Endothelial cell of umbilical vein (primary cell): ENCODE measurements around the gene ME3. TPM values are rescaled to one million over a fixed set of nuclear protein-coding genes. Genes with fewer than 3 reads are reported as not detected.

Experiments
- BruUV-seq: library from RNA; stranded (reverse); fragments of 400-500 nt; replicated peaks from 2 replicates; lab custom pipeline; 2021; lab: Mats Ljungman, UMichigan
- CTCF ChIA-PET: fragments of 300-600, 350-600 bp; sonication (Branson Sonifier 250); formaldehyde crosslinking; loops from one replicate; lab custom pipeline; 2021; ENCODE audit warnings: antibody characterized with exemption, inconsistent platforms; lab: Charles Lee
- POLR2A ChIA-PET: fragments of 300-600, 350-600 bp; sonication (Branson Sonifier 250); formaldehyde crosslinking; loops from one replicate; lab custom pipeline; 2021; ENCODE audit warnings: antibody characterized with exemption, inconsistent platforms; lab: Charles Lee
- DNase-seq: peaks from one replicate; pipeline ENCODE4 v3.0.0-alpha.2; 2011; ENCODE audit warnings: low read depth, low spot score
- FAIRE-seq: peaks from 2 replicates; lab custom pipeline; 2011; peaks lifted over from hg19 to GRCh38; lab: Jason Lieb, UNC
- H2AFZ ChIP-seq: 2 replicates; pipeline ENCODE4 v1.6.0; 2012; ENCODE audit warnings: low read depth, low read length, control low read depth, inconsistent platforms
- H3K27ac ChIP-seq: 2 replicates; pipeline ENCODE4 v1.5.1; 2011; ENCODE audit warnings: low read depth, mild to moderate bottlenecking, control low read depth, low read length, moderate library complexity; ENCODE audit not compliant: insufficient read depth
- H3K27me3 ChIP-seq, 2 experiments: 2 replicates each; pipeline versions ENCODE4 v1.6.0 to v1.6.1; 2011; ENCODE audit warnings: low read length in 2 of 2, mixed read lengths in 1 of 2; ENCODE audit not compliant: control insufficient read depth in 2 of 2, insufficient read depth in 2 of 2
- H3K36me3 ChIP-seq, 2 experiments: 2 replicates in 1 of 2; 3 replicates in 1 of 2; pipeline ENCODE4 v1.5.1; 2011; ENCODE audit warnings: low read length in 2 of 2, mild to moderate bottlenecking in 1 of 2, moderate library complexity in 1 of 2; ENCODE audit not compliant: control insufficient read depth in 2 of 2, insufficient read depth in 2 of 2; ENCODE audit errors: extremely low read depth in 1 of 2
- H3K4me1 ChIP-seq: 3 replicates; pipeline ENCODE4 v1.5.1; 2011; ENCODE audit warnings: mild to moderate bottlenecking, low read length; ENCODE audit not compliant: control insufficient read depth, insufficient read depth; ENCODE audit errors: extremely low read depth
- H3K4me2 ChIP-seq: 2 replicates; pipeline ENCODE4 v1.6.1; 2011; ENCODE audit warnings: low read length, control low read depth, mixed read lengths; ENCODE audit not compliant: insufficient read depth
- H3K4me3 ChIP-seq, 3 experiments: fragments of 200-600 bp in 1 of 3; sonication (generic), shearing (Covaris generic) in 1 of 3; replicated peaks in 1 of 3; 2 replicates each; pipeline ENCODE4 v1.5.1; 2011 to 2016; ENCODE audit warnings: control low read depth in 3 of 3, low read length in 3 of 3, mild to moderate bottlenecking in 2 of 3, inconsistent platforms in 1 of 3, low read depth in 1 of 3, moderate library complexity in 1 of 3; ENCODE audit not compliant: insufficient read depth in 1 of 3
- H3K79me2 ChIP-seq: 2 replicates; pipeline ENCODE4 v1.6.0; 2012; ENCODE audit warnings: low read length, inconsistent platforms; ENCODE audit not compliant: control insufficient read depth, insufficient read depth
- H3K9ac ChIP-seq: replicated peaks from 2 replicates; pipeline ENCODE3; 2011; ENCODE audit warnings: low read length, control low read depth; ENCODE audit not compliant: insufficient read depth; ENCODE audit errors: extremely low read depth
- H3K9me1 ChIP-seq: replicated peaks from 3 replicates; pipeline ENCODE4 v1.6.0; 2011; ENCODE audit warnings: mild to moderate bottlenecking, low read length; ENCODE audit not compliant: control insufficient read depth, insufficient read depth; ENCODE audit errors: extremely low read depth
- H3K9me3 ChIP-seq: replicated peaks from 2 replicates; pipeline ENCODE4 v1.5.1; 2012; ENCODE audit warnings: low read length, inconsistent platforms; ENCODE audit not compliant: control insufficient read depth, insufficient read depth
- H4K20me1 ChIP-seq: replicated peaks from 2 replicates; pipeline ENCODE3; 2011; ENCODE audit warnings: mild to moderate bottlenecking, low read length; ENCODE audit not compliant: control insufficient read depth, insufficient read depth; ENCODE audit errors: extremely low read depth
- CTCF ChIP-seq, 2 donors: IDR thresholded peaks; 1 replicate in 1 of 2; 2 replicates in 1 of 2; pipeline ENCODE4 v1.5.1; 2011; ENCODE audit warnings: low read length in 2 of 2, mild to moderate bottlenecking in 2 of 2, moderate library complexity in 2 of 2, control low read depth in 1 of 2, inconsistent platforms in 1 of 2, low read depth in 1 of 2; ENCODE audit not compliant: insufficient read depth in 1 of 2; ENCODE audit errors: extremely low read depth in 1 of 2
- EZH2 ChIP-seq: IDR thresholded peaks from 2 replicates; pipeline ENCODE4 v1.6.1; 2012; ENCODE audit warnings: borderline replicate concordance, low read depth, mild to moderate bottlenecking, moderate library complexity, low read length, inconsistent platforms; ENCODE audit not compliant: severe bottlenecking
- FOS ChIP-seq: IDR thresholded peaks from 2 replicates; pipeline ENCODE4 v1.6.1; 2011; ENCODE audit warnings: mild to moderate bottlenecking, low read length, moderate library complexity, borderline replicate concordance; ENCODE audit not compliant: insufficient read depth
- GATA2 ChIP-seq: IDR thresholded peaks from 2 replicates; pipeline ENCODE4 v1.7.0; 2011; ENCODE audit warnings: low read depth, mild to moderate bottlenecking, moderate library complexity, mixed read lengths, low read length; ENCODE audit not compliant: insufficient read length, insufficient read depth
- JUN ChIP-seq: IDR thresholded peaks from 2 replicates; pipeline ENCODE4 v1.6.1; 2011; ENCODE audit warnings: borderline replicate concordance, low read depth; ENCODE audit not compliant: insufficient read length, insufficient read depth
- MAX ChIP-seq: IDR thresholded peaks from 2 replicates; pipeline ENCODE4 v1.6.1; 2011; ENCODE audit not compliant: insufficient read depth, insufficient read length
- MYC ChIP-seq: IDR thresholded peaks from one replicate; pipeline ENCODE4 v1.6.1; 2011; ENCODE audit warnings: mild to moderate bottlenecking, low read depth, low read length
- POLR2A ChIP-seq: IDR thresholded peaks from 2 replicates; pipeline ENCODE4 v1.6.1; 2012; ENCODE audit warnings: low read depth, mild to moderate bottlenecking, control low read depth, low read length
- POLR2AphosphoS5 ChIP-seq: IDR thresholded peaks from 2 replicates; pipeline ENCODE4 v1.6.1; 2012; ENCODE audit warnings: low read depth, mild to moderate bottlenecking, control low read depth, low read length, moderate library complexity; ENCODE audit not compliant: insufficient read depth
- dilution Hi-C: fragments of 300-500 bp; cut with MboI; formaldehyde crosslinking; loops from one replicate; pipeline ENCODE4 v1.15.0; 2019; ENCODE audit warnings: low sequenced_read_pairs; ENCODE audit not compliant: extremely low pct_ligation_motif_present
- intact Hi-C: fragments of 100-400 bp; cut with micrococcal nuclease; formaldehyde crosslinking; loops from one replicate; pipeline ENCODE4 v1.10.0; 2022
- polyA plus RNA-seq, 4 experiments: library from polyadenylated mRNA; depleted of rRNA in 3 of 4; stranded (reverse) in 3 of 4; unstranded in 1 of 4; fragments of >200 nt; gene quantifications; 2 replicates each; pipeline versions ENCODE4 v1.2.1 to v1.2.3, GENCODE V29; 2011 to 2012; ENCODE audit warnings: missing spikeins in 1 of 4
- total RNA-seq: library from RNA; stranded (reverse); gene quantifications from 2 replicates; pipeline ENCODE4 v1.2.3, GENCODE V29; 2021

The ME3 gene
- total and polyA plus RNA-seq, 2 donors (not counting 3 experiments of a cell fraction or from before 2014, with no cell fraction given): 26.9 to 30.4 TPM

GRCh38 chr11:86686531-86686930 lies 14.1 kb upstream of the ME3 start:
- H3K9me3 ChIP-seq: no peaks in the 10 kb centered on the region
- no peak overlapping the region for H3K4me3 ChIP-seq
- dilution Hi-C loops (no loop called here), intact Hi-C loops (no loop called here)
- POLR2A ChIA-PET: no interaction called here
- FAIRE-seq: no peak
- no peak overlapping the region for H3K9ac ChIP-seq
- H4K20me1 ChIP-seq: no peaks in the 10 kb centered on the region
- TF ChIP-seq MYC: no peak
- no peak for TF ChIP-seq POLR2AphosphoS5
- no peak for TF ChIP-seq GATA2
- TF ChIP-seq JUN: no peak
- H3K27me3 ChIP-seq: no peaks in the 10 kb centered on the region
- no peaks in the 10 kb centered on the region for H3K79me2 ChIP-seq
- no peak for DNase-seq
- peaks cover 5% of the 10 kb centered on the region for H3K4me1 ChIP-seq
- H3K4me2 ChIP-seq: no peak overlapping the region
- BruUV-seq: no TSS peak
- CTCF ChIA-PET: interaction anchor here (1.0 to 1.4 kb wide), 2 partner anchors 10 to 20 kb away, joined by 3 to 5 read pairs; no protein-coding TSS in a partner anchor
- H3K27ac ChIP-seq: no peak overlapping the region
- H2AFZ ChIP-seq: peak overlapping the region; percentile 21
- no peaks in the 10 kb centered on the region for H3K36me3 ChIP-seq
- H3K9me1 ChIP-seq: no peaks in the 10 kb centered on the region

GRCh38 chr11:86681483-86681756 lies 9.0 kb upstream of the ME3 start:
- DNase-seq: no peak
- no peak for FAIRE-seq
- dilution Hi-C loops: no loop called here
- intact Hi-C loops: no loop called here
- no peak overlapping the region for H3K4me3 ChIP-seq
- H3K4me2 ChIP-seq: no peak overlapping the region
- H3K9me3 ChIP-seq: no peaks in the 10 kb centered on the region
- ChIA-PET CTCF (interaction anchor here (1.0 to 3.8 kb wide), 4 partner anchors 9 to 16 kb away, joined by 3 to 16 read pairs (median 4); partner anchors contain the start of gene ME3), POLR2A (no interaction called here)
- H3K27ac ChIP-seq: no peak overlapping the region
- TF ChIP-seq POLR2AphosphoS5 (no peak), GATA2 (no peak), EZH2 (no peak), FOS (no peak), JUN (no peak), CTCF (IDR thresholded peaks at IDR 0.05; ENCODE audit: extremely low read depth in 1 of 2, insufficient read depth in 1 of 2, low read depth in 1 of 2, low read length in 2 of 2) (no peak), MAX (no peak), POLR2A (no peak), MYC (no peak)
- H2AFZ ChIP-seq: no peak overlapping the region
- H3K36me3 ChIP-seq: no peaks in the 10 kb centered on the region
- H4K20me1 ChIP-seq: no peaks in the 10 kb centered on the region
- no peaks in the 10 kb centered on the region for H3K27me3 ChIP-seq
- no peak overlapping the region for H3K9ac ChIP-seq
- BruUV-seq: no TSS peak
- no peaks in the 10 kb centered on the region for H3K79me2 ChIP-seq
- no peaks in the 10 kb centered on the region for H3K4me1 ChIP-seq
- no peaks in the 10 kb centered on the region for H3K9me1 ChIP-seq
